H9 (cell line): ENCODE measurements around the gene FOXF2. TPM values are rescaled to one million over a fixed set of nuclear protein-coding genes. Genes with fewer than 3 reads are reported as not detected.

Source experiments
- DNase-seq: peaks from one replicate; pipeline ENCODE4 v3.0.0-alpha.2; 2017
- H2AFZ ChIP-seq: one replicate; pipeline ENCODE4 v1.6.1; 2013; ENCODE audit warnings: mild to moderate bottlenecking, low read length, control low read depth, moderate library complexity
- H2AK5ac ChIP-seq: 2 replicates; pipeline ENCODE4 v1.6.1; 2013; ENCODE audit warnings: low read length, control low read depth, mixed read lengths; ENCODE audit not compliant: insufficient read length
- H2BK120ac ChIP-seq: one replicate; pipeline ENCODE4 v1.6.1; 2013; ENCODE audit warnings: low read depth, mild to moderate bottlenecking, low read length, control low read depth, inconsistent platforms; ENCODE audit not compliant: poor library complexity, severe bottlenecking
- H2BK12ac ChIP-seq: 2 replicates; pipeline ENCODE4 v1.6.1; 2013; ENCODE audit warnings: low read length, control low read depth, mixed read lengths, low read depth; ENCODE audit not compliant: insufficient read length
- H2BK15ac ChIP-seq: 2 replicates; pipeline ENCODE4 v1.6.1; 2013; ENCODE audit warnings: low read depth, low read length, control low read depth
- H2BK20ac ChIP-seq: one replicate; pipeline ENCODE4 v1.6.1; 2013; ENCODE audit warnings: low read depth, mild to moderate bottlenecking, low read length, control low read depth, inconsistent platforms; ENCODE audit not compliant: poor library complexity, severe bottlenecking
- H2BK5ac ChIP-seq: 2 replicates; pipeline ENCODE4 v1.6.1; 2013; ENCODE audit warnings: low read length, control low read depth, mixed read lengths; ENCODE audit not compliant: insufficient read length
- H3K14ac ChIP-seq: 2 replicates; pipeline ENCODE4 v1.6.1; 2013; ENCODE audit warnings: low read length, control low read depth; ENCODE audit not compliant: insufficient read depth
- H3K18ac ChIP-seq: 2 replicates; pipeline ENCODE4 v1.6.1; 2013; ENCODE audit warnings: low read depth, mild to moderate bottlenecking, mixed read lengths, low read length, control low read depth; ENCODE audit not compliant: insufficient read length
- H3K23ac ChIP-seq: 2 replicates; pipeline ENCODE4 v1.6.1; 2013; ENCODE audit warnings: low read length, control low read depth, mixed read lengths, low read depth; ENCODE audit not compliant: insufficient read length
- H3K23me2 ChIP-seq: 2 replicates; pipeline ENCODE4 v1.6.1; 2013; ENCODE audit warnings: low read depth, mild to moderate bottlenecking, mixed read lengths, low read length, control low read depth; ENCODE audit not compliant: insufficient read length, poor library complexity, severe bottlenecking
- H3K27ac ChIP-seq: 2 replicates; pipeline ENCODE4 v1.5.1; 2013; ENCODE audit warnings: low read length, control low read depth, mixed read lengths, low read depth; ENCODE audit not compliant: insufficient read length
- H3K27me3 ChIP-seq: 2 replicates; pipeline ENCODE4 v1.6.1; 2013; ENCODE audit warnings: low read length, control low read depth, inconsistent platforms; ENCODE audit not compliant: insufficient read depth
- H3K4ac ChIP-seq: 2 replicates; pipeline ENCODE4 v1.6.1; 2013; ENCODE audit warnings: low read depth, mild to moderate bottlenecking, control low read depth, inconsistent platforms, low read length, moderate library complexity
- H3K4me1 ChIP-seq: 2 replicates; pipeline ENCODE4 v1.6.1; 2013; ENCODE audit warnings: low read length, control low read depth, inconsistent platforms; ENCODE audit not compliant: insufficient read depth
- H3K4me2 ChIP-seq: 2 replicates; pipeline ENCODE4 v1.6.1; 2013; ENCODE audit warnings: low read length, control low read depth, mixed read lengths; ENCODE audit not compliant: insufficient read length, insufficient read depth
- H3K56ac ChIP-seq: 2 replicates; pipeline ENCODE4 v1.6.1; 2013; ENCODE audit warnings: low read depth, mild to moderate bottlenecking, mixed read lengths, low read length, control low read depth; ENCODE audit not compliant: insufficient read length
- H3K79me1 ChIP-seq: 2 replicates; pipeline ENCODE4 v1.6.1; 2013; ENCODE audit warnings: low read depth, mild to moderate bottlenecking, moderate library complexity, low read length, control low read depth, inconsistent platforms; ENCODE audit not compliant: insufficient read depth, poor library complexity, severe bottlenecking
- H3K79me2 ChIP-seq: 2 replicates; pipeline ENCODE4 v1.6.1; 2013; ENCODE audit warnings: low read length, control low read depth, inconsistent platforms; ENCODE audit not compliant: insufficient read depth
- H3K9ac ChIP-seq: 2 replicates; pipeline ENCODE4 v1.6.1; 2013; ENCODE audit warnings: low read length, control low read depth, mixed read lengths; ENCODE audit not compliant: insufficient read length; ENCODE audit errors: extremely low read depth
- H3K9me3 ChIP-seq: one replicate; pipeline ENCODE4 v1.6.1; 2013; ENCODE audit warnings: low read depth, low read length, inconsistent platforms; ENCODE audit not compliant: control insufficient read depth
- H3T11ph ChIP-seq: one replicate; pipeline ENCODE4 v1.6.1; 2013; ENCODE audit warnings: mild to moderate bottlenecking, low read length, control low read depth, inconsistent platforms
- H4K20me1 ChIP-seq: one replicate; pipeline ENCODE4 v1.6.1; 2013; ENCODE audit not compliant: control insufficient read depth, insufficient read length, insufficient read depth
- H4K5ac ChIP-seq: 2 replicates; pipeline ENCODE4 v1.6.1; 2013; ENCODE audit warnings: low read depth, mild to moderate bottlenecking, mixed read lengths, low read length, control low read depth; ENCODE audit not compliant: insufficient read length
- H4K8ac ChIP-seq: replicated peaks from 2 replicates; pipeline ENCODE4 v1.6.1; 2013; ENCODE audit warnings: low read length, control low read depth, mixed read lengths, low read depth; ENCODE audit not compliant: insufficient read length
- H4K91ac ChIP-seq: 2 replicates; pipeline ENCODE4 v1.6.1; 2013; ENCODE audit warnings: low read depth, mild to moderate bottlenecking, moderate library complexity, mixed read lengths, low read length, control low read depth; ENCODE audit not compliant: insufficient read length
- H3K27ac Mint-ChIP-seq, 3 experiments: 2 replicates in 2 of 3; 3 replicates in 1 of 3; pipeline ENCODE4 v1.8.0; 2020 to 2021; ENCODE audit warnings: mixed read lengths in 3 of 3, mild to moderate bottlenecking in 1 of 3, moderate library complexity in 1 of 3
- H3K27me3 Mint-ChIP-seq: 2 replicates; pipeline ENCODE4 v1.8.0; 2021; ENCODE audit warnings: low read depth, mild to moderate bottlenecking, moderate library complexity, mixed read lengths
- H3K36me3 Mint-ChIP-seq, 3 experiments: 2 replicates in 2 of 3; 3 replicates in 1 of 3; pipeline ENCODE4 v1.8.0; 2020 to 2021; ENCODE audit warnings: low read depth in 3 of 3, mixed read lengths in 3 of 3; ENCODE audit not compliant: insufficient read depth in 1 of 3
- H3K4me1 Mint-ChIP-seq, 2 experiments: 2 replicates each; pipeline ENCODE4 v1.8.0; 2020; ENCODE audit warnings: mixed read lengths in 2 of 2
- H3K4me3 Mint-ChIP-seq, 2 experiments: 2 replicates in 1 of 2; 3 replicates in 1 of 2; pipeline ENCODE4 v1.8.0; 2020 to 2021; ENCODE audit warnings: mild to moderate bottlenecking in 2 of 2, mixed read lengths in 2 of 2, moderate library complexity in 1 of 2
- H3K9me3 Mint-ChIP-seq, 2 experiments: 2 replicates in 1 of 2; 3 replicates in 1 of 2; pipeline ENCODE4 v1.8.0; 2020; ENCODE audit warnings: mild to moderate bottlenecking in 2 of 2, mixed read lengths in 2 of 2, moderate library complexity in 1 of 2
- CTCF ChIP-seq: fragments of 200-600 bp; sonication (generic); conservative IDR thresholded peaks from 3 replicates; pipeline ENCODE4 v1.8.0; 2021; ENCODE audit warnings: antibody characterized with exemption, mild to moderate bottlenecking
- WGBS: extraction: QIAGEN DNeasy Blood & Tissue Kit; methylation state at CpG from one replicate; pipeline ENCODE4 v1.1.7; 2013; ENCODE audit warnings: missing lambda C conversion rate, low lambda C conversion rate, mixed read lengths; ENCODE audit not compliant: insufficient read length; ENCODE audit errors: extremely low coverage; 5-methylcytosine and 5-hydroxymethylcytosine counted together
- total RNA-seq: library from RNA; stranded (reverse); gene quantifications from 2 replicates; pipeline ENCODE4 v1.2.1, GENCODE V29; 2021

Gene FOXF2
- total RNA-seq, 1 experiment from 2014 or later: not detected

GRCh38 chr6:1400126-1400850 lies 10.9 kb downstream of the FOXF2 start:
- Histone ChIP-seq H2BK120ac (no peak overlapping the region), H2AK5ac (no peak overlapping the region), H3K79me1 (no peaks in the 10 kb centered on the region), H3K23ac (no peak overlapping the region), H2BK15ac (no peak overlapping the region), H4K91ac (no peak overlapping the region), H2AFZ (no peak overlapping the region), H3T11ph (no peak overlapping the region), H3K9ac (no peak overlapping the region), H2BK5ac (no peak overlapping the region), H3K14ac (no peak overlapping the region), H3K4ac (no peak overlapping the region), H3K27me3 (peaks cover 30% of the 10 kb centered on the region), H4K5ac (no peak overlapping the region), H3K4me1 (no peaks in the 10 kb centered on the region), H3K4me2 (no peak overlapping the region), H4K20me1 (no peaks in the 10 kb centered on the region), H3K56ac (no peak overlapping the region), H2BK12ac (no peak overlapping the region), H4K8ac (no peak overlapping the region), H3K18ac (no peak overlapping the region), H3K79me2 (no peaks in the 10 kb centered on the region), H2BK20ac (no peak overlapping the region), H3K9me3 (no peaks in the 10 kb centered on the region), H3K23me2 (no peaks in the 10 kb centered on the region), H3K27ac (no peak overlapping the region)
- WGBS: no CpG with 5 or more reads among the region's 30 CpGs
- Mint-ChIP-seq H3K27ac (no peak overlapping the region), H3K4me1 (peaks cover 4 to 7% of the 10 kb centered on the region in 2 experiments; a peak in 2 of 4 replicates), H3K4me3 (no peak overlapping the region), H3K9me3 (peaks cover 0 to 12% of the 10 kb centered on the region in 2 experiments; a peak in 2 of 5 replicates), H3K27me3 (peaks cover 59% of the 10 kb centered on the region), H3K36me3 (no peaks in the 10 kb centered on the region)
- no peak for TF ChIP-seq CTCF
- DNase-seq: no peak
